ENCODE data around the gene GIPC1.

GRCh38 chr19:14433554-14434501 lies 62.1 kb downstream of the GIPC1 start:
- TF ChIP-seq CTCF (IDR thresholded peaks at IDR 0.05) = peak in 1 of 4 experiments; percentile 5
- no peak for TF ChIP-seq POLR2A (IDR thresholded peaks at IDR 0.05)
